ENCODE data around the gene PDZRN3. TPM values are rescaled to one million over a fixed set of nuclear protein-coding genes. Genes with fewer than 3 reads are reported as not detected.

The PDZRN3 gene
- total RNA-seq, 1 donor from 2014 or later = 4.1 TPM

DNA sequence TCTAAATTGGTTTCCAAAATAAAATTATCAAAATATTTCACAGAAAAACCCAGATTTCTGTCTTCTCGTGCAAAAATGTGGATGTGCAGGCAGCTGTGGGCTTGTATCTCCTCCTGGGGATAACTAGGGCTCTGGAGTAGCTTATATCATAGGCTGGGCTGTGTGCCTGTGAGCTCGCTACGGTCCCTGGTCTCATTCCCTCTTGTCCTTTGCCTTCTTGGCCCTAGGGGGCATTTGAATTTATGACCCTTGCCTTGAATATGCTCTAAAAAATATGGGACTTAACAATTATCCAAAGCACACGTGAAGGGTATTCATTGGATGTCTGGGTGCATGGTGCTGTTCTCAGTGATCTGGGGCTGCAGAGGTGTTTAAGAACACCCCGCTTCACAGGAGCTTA is 132.6 kb downstream of the PDZRN3 start:
- Histone ChIP-seq H3K36me3 (ENCODE audit: control insufficient read depth, insufficient read depth, low read length) (no peaks in the 10 kb centered on the region), H3K27me3 (ENCODE audit: control insufficient read depth, insufficient read depth, low read length) (no peaks in the 10 kb centered on the region), H3K4me3 (ENCODE audit: low read depth, low read length) (no peak overlapping the region)
- no peak for DNase-seq (ENCODE audit: low read depth)
- TF ChIP-seq, protein P1, sequence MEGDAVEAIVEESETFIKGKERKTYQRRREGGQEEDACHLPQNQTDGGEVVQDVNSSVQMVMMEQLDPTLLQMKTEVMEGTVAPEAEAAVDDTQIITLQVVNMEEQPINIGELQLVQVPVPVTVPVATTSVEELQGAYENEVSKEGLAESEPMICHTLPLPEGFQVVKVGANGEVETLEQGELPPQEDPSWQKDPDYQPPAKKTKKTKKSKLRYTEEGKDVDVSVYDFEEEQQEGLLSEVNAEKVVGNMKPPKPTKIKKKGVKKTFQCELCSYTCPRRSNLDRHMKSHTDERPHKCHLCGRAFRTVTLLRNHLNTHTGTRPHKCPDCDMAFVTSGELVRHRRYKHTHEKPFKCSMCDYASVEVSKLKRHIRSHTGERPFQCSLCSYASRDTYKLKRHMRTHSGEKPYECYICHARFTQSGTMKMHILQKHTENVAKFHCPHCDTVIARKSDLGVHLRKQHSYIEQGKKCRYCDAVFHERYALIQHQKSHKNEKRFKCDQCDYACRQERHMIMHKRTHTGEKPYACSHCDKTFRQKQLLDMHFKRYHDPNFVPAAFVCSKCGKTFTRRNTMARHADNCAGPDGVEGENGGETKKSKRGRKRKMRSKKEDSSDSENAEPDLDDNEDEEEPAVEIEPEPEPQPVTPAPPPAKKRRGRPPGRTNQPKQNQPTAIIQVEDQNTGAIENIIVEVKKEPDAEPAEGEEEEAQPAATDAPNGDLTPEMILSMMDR (IDR thresholded peaks at IDR 0.05; ENCODE audit: insufficient read depth, low read length, poor library complexity, severe bottlenecking) = no peak

DNA sequence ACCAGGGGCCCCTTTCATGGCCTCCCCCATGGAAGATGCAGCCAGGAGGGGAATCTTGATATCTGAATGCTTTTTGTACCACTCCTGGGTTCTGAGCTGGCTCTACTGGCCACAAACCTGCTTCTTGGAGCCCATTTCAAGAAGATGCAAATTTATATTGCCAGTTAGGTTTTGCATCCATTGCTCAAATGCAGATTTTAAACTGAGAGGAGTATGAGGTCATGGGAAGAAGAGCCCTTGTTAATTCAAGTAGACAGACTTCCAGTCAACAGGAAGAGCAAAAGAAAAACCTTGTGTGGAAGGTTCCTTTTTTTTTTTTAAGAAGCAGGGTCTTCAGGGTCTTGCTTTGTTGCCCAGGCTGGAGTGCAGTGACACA is 133.5 kb downstream of the PDZRN3 start:
- no peak overlapping the region for H3K4me3 ChIP-seq (ENCODE audit: low read depth, low read length)
- no peak for DNase-seq (ENCODE audit: low read depth)
- no peaks in the 10 kb centered on the region for H3K36me3 ChIP-seq (ENCODE audit: control insufficient read depth, insufficient read depth, low read length)
- no peaks in the 10 kb centered on the region for H3K27me3 ChIP-seq (ENCODE audit: control insufficient read depth, insufficient read depth, low read length)
- TF ChIP-seq, protein P1 (IDR thresholded peaks at IDR 0.05; ENCODE audit: insufficient read depth, low read length, poor library complexity, severe bottlenecking) = no peak

DNA sequence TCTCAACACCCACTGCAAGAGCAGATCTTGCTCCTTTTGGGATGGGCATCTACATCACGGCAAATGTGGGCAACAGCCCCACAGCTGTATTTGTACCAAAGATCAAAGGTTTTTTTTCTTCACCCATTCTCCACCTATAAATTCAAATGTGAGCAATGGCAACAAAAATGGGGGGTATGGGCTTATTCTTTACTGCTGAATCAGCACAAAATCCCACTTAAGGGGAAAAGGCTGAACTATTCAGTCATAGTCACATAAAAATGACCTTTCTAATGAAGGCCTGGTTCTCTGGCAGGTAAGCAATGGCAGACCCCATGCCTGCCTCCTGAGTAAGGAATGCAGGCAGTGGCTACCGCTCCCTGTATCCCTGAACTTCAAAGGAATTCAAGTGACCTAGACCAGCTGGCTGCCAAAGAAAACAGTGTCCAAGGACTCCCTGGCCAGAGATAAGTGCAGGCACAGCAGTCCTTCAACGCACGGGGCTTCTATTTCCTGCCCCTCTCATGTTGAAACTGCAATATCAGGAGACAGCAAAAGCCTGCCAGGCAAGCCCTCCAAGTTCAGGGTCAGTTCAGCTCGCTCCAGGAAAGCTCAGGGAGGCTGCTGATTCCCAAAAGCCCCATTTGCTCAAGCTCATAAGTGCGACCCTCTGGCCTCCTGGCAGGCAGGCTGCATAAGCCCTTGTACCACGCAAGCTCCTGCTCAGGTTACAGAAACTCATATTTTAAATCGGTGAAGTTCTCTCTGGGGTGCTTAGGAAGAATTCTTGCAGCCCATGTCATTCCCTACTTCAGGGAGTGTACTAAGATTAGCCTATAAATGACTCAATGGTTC is 134.1 kb downstream of the PDZRN3 start:
- Histone ChIP-seq H3K27me3 (ENCODE audit: control insufficient read depth, insufficient read depth, low read length) (no peaks in the 10 kb centered on the region), H3K4me3 (ENCODE audit: low read depth, low read length) (no peak overlapping the region), H3K36me3 (ENCODE audit: control insufficient read depth, insufficient read depth, low read length) (no peaks in the 10 kb centered on the region)
- DNase-seq (ENCODE audit: low read depth) = no peak
- TF ChIP-seq, protein P1 (IDR thresholded peaks at IDR 0.05; ENCODE audit: insufficient read depth, low read length, poor library complexity, severe bottlenecking) = no peak

GRCh38 chr3:73485877-73486330 is 138.8 kb downstream of the PDZRN3 start:
- H3K27me3 ChIP-seq (ENCODE audit: control insufficient read depth, insufficient read depth, low read length) = no peaks in the 10 kb centered on the region
- TF ChIP-seq, protein P1 (IDR thresholded peaks at IDR 0.05; ENCODE audit: insufficient read depth, low read length, poor library complexity, severe bottlenecking) = no peak
- DNase-seq (ENCODE audit: low read depth) = no peak
- H3K36me3 ChIP-seq (ENCODE audit: control insufficient read depth, insufficient read depth, low read length) = no peaks in the 10 kb centered on the region
- H3K4me3 ChIP-seq (ENCODE audit: low read depth, low read length) = no peak overlapping the region

DNA sequence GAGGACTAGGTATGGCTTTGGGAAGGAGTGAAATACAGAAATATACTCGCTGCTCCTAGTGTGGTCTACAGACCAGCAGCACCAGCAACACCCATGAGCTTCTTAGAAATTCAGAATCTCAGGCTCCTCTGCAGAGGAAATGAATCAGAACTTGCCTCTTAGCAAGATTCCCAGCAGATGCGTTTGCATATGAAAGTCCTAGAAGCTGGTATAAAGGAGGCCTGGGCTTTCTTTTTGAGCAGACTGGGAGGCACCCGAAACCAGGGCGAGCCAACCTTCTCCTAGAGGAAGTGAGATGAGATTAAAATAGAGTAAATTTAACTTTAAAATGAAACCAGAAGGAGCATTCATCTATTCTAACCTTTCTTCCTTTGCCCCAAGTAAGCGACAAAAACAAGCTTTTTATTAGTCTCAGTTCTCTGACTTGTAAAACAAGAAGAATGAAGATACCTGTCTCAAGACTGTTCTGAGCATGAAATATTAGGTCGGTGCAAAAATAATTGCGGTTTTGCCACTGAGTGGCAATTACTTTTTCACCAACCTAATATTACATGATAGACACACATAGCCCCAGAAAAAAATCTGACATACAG is 140.0 kb downstream of the PDZRN3 start:
- Histone ChIP-seq H3K4me3 (ENCODE audit: low read depth, low read length) (no peak overlapping the region), H3K27me3 (ENCODE audit: control insufficient read depth, insufficient read depth, low read length) (no peaks in the 10 kb centered on the region), H3K36me3 (ENCODE audit: control insufficient read depth, insufficient read depth, low read length) (no peaks in the 10 kb centered on the region)
- TF ChIP-seq, protein P1 (IDR thresholded peaks at IDR 0.05; ENCODE audit: insufficient read depth, low read length, poor library complexity, severe bottlenecking) = no peak
- DNase-seq (ENCODE audit: low read depth) = no peak

Measured in kidney epithelial cell (primary cell).